Measurements from ENCODE around the gene INTS11. TPM values are rescaled to one million over a fixed set of nuclear protein-coding genes. Genes with fewer than 3 reads are reported as not detected.

Gene INTS11
- total and polyA plus RNA-seq, 12 donors = 53.0 to 601 (median 88.8) TPM

GRCh38 chr1:1306661-1307260 is 17.7 kb downstream of the INTS11 start:
- WGBS, 4 donors = 28 to 50% (median 33%) methylated on average over 12 to 27 of the region's 27 CpGs
- H3K4me3 ChIP-seq = peak overlapping the region in 3 of 4 donors; percentile 32 to 97 (median 56)

GRCh38 chr1:1306070-1306660 is 18.3 kb downstream of the INTS11 start:
- peaks cover 0 to 13% of the 10 kb centered on the region in 2 donors for H3K36me3 ChIP-seq (replicated peaks in 1 of 2)
- 19 to 36% (median 30%) methylated on average over 6 to 11 of the region's 11 CpGs for WGBS, 4 donors
- TF ChIP-seq POLR2A (IDR thresholded peaks at IDR 0.05) (no peak), CTCF (IDR thresholded peaks at IDR 0.05) (no peak)
- peak overlapping the region in 1 of 4 donors; percentile 97 for H3K4me3 ChIP-seq
- intact Hi-C loops (cut with DNase I) = no loop called here
- H3K27me3 ChIP-seq = no peaks in the 10 kb centered on the region
- peaks cover 40 to 45% of the 10 kb centered on the region in 2 donors for H3K4me1 ChIP-seq (replicated peaks in 1 of 2)
- H3K9me3 ChIP-seq (replicated peaks in 1 of 3) = no peaks in the 10 kb centered on the region
- no peak for DNase-seq
- peak overlapping the region in 3 of 5 donors; percentile 37 to 93 (median 87) for H3K27ac ChIP-seq

More at GRCh38 chr1:1306661-1307260, 17.7 kb downstream of the INTS11 start:
- no peaks in the 10 kb centered on the region for H3K27me3 ChIP-seq
- H3K36me3 ChIP-seq (replicated peaks in 1 of 2) = peaks cover 0 to 19% of the 10 kb centered on the region in 2 donors
- TF ChIP-seq POLR2A (IDR thresholded peaks at IDR 0.05) (no peak), CTCF (IDR thresholded peaks at IDR 0.05) (no peak)
- peaks cover 40 to 45% of the 10 kb centered on the region in 2 donors for H3K4me1 ChIP-seq (replicated peaks in 1 of 2)
- intact Hi-C loops (cut with DNase I) = no loop called here
- peak overlapping the region in 1 of 5 donors; percentile 96 for H3K27ac ChIP-seq
- DNase-seq = no peak
- H3K9me3 ChIP-seq (replicated peaks in 1 of 3) = no peaks in the 10 kb centered on the region

GRCh38 chr1:1305300-1306069 is 19.0 kb downstream of the INTS11 start:
- H3K36me3 ChIP-seq (replicated peaks in 1 of 2) = peaks cover 0 to 7% of the 10 kb centered on the region in 2 donors
- H3K27me3 ChIP-seq = no peaks in the 10 kb centered on the region
- DNase-seq = peak; percentile 74 to 86 (median 79)
- peak overlapping the region in 4 of 5 donors; percentile 37 to 93 (median 80) for H3K27ac ChIP-seq
- peaks cover 40 to 45% of the 10 kb centered on the region in 2 donors for H3K4me1 ChIP-seq (replicated peaks in 1 of 2)
- H3K9me3 ChIP-seq (replicated peaks in 1 of 3) = no peaks in the 10 kb centered on the region
- peak overlapping the region in 2 of 4 donors; percentile 11 to 97 for H3K4me3 ChIP-seq
- intact Hi-C loops (cut with DNase I) = no loop called here
- 9 to 23% (median 19%) methylated on average over 6 to 25 of the region's 25 CpGs for WGBS, 4 donors
- TF ChIP-seq POLR2A (IDR thresholded peaks at IDR 0.05) (peak in 1 of 2 donors; percentile 15), CTCF (IDR thresholded peaks at IDR 0.05) (no peak)
